ENCODE measurements around the gene ZNF92.
"Not testable (repeated sequence)": the region's sequence is repeated elsewhere in the genome, so short reads cannot be mapped to it uniquely, and the experiment has no call there.

The ZNF92 gene

DNA sequence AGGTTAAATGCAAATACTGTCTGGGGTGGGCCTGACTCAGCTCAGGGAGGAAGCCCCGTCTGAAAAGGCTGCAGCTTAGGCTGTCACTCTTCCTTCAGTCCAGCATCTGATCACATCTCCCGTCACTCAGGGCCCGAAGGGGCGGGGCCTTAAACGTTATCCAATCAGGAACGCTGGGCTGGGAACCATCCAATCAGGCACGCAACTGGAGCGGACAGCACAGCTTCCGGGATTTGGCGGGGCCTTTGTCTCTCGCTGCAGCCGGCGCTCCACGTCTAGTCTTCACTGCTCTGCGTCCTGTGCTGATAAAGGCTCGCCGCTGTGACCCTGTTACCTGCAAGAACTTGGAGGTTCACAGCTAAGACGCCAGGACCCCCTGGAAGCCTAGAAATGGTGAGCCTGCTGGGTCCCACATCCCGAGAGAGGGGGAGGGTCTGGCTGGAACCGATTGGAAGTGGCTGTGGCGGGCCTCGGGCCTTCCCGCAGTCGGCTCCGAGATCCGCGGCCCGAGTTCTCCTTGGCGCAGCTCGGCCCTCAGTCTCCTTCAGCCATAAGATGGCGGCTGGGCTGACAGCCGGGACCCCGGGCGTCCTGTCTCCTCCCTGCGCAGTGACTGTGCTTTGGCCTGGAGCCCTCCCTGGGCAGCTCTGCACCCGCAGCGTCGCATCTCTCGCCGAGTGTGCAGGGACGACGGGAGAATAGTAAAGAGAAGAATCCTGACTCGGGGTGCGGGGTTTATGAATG, at the start of gene ZNF92:
Gene ZNF92, plus strand, starts transcription at position 248 of the 744 bp plus-strand sequence. Its CDS starts 143 bp downstream, at position 391.
- peak; percentile 80 for DNase-seq

DNA sequence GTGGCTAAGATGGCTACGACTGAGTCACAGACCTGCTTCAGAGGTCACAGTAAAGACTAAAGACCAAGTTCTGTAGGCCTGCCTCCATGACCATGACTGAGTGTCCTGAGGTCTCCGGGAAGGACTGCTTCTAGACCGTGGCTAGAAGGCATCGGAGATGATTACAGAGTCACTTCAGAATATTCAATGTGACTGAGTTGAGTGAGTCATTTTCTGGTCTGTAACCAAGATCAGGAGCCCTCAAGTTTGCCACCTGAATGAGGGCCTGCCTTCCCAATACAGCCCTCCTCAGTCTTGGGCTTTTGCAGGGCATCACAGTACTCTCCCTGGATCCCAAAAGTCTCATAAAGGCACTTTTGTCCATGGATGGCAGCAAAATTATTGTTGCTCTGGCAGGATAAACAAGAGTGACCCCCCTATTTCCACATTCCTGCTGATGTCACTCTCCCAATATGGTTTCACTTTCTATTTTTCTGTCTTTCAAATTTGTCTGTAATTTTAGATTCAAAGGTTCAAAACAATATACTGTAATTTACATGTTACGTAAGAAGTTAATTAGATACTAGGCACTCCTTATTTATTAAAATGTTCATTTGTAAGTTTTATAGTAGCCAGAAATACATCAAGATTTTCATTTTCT, 47.7 kb upstream of the ZNF92 start:
- no peak for DNase-seq

DNA sequence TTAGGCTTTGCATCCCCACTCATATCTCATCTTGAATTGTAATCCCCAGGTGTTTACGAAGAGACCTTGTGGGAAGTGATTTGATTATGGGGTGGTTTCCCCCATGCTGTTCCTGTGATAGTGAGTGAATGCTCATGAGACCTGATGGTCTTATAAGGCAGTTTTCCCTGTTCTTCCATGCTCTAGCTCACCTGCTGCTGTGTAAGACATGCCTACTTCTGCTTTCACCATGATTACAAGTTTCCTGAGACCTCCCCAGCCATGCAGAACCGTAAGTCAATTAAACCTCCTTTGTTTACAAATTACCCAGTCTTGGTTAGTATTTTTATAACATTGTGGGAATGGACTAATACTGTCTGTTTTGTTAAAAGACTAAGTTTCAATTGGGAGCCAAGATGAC, 35.3 kb upstream of the ZNF92 start:
- DNase-seq, result no peak

DNA sequence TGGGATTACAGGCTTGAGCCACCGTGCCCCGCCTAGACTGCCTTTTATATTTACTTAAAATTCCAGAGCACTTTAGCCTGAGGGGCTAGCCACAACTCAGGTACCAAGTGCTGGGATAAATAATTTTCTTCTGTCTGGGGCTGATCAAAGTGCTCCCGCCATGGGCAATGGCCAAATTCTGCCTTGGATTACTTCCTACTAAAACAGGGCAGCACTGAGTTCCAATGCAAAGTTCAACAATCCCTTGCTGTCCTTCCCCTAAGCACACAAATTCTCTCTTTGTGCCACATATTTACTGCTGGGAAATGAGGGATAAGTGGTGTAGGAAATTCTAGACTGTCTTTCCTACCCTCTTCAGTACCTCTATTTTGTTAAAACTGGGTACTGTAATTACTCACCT, 34.4 kb upstream of the ZNF92 start:
- DNase-seq, result no peak

DNA sequence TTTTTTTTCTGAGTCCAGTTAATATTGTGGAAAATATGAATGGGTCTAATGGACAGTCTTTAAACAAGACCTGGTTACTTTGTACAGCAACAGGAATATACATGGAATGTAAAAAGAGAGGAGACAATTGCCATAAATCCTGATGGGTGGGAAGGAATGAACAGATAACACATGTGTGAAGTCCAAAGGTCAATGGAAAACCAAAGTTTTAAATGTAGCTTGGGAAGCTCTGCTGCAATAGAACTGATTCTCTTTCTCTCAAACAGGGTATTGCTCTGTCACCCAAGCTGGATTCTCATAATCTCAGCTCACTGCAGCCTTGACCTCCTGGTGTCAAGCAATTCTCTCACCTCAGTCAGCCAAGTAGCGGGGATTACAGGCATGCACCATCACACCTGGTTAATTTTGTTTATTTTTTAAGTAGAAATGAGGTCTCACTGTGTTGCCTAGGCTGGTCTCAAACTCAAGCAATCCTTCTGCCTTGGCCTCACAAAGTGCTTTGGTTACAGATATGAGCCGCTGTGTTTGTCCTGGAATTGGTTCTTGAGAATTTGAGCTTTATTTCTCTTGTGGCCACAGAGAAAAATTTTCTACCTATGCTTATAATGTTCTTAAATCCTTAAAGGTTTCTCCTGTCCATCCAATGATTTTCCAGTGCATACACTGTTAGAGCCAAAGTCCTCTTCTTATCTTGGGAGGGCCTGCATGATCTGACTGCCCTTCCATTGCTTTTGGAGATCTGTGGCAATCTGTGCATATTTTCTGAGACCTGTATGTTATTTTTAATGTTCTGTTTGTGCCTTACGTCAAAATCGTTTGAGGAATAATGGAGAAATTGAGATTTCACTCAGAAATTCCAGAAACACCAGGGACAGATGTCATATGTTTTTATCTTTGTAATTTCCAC, 30.7 kb upstream of the ZNF92 start:
- DNase-seq, result no peak

DNA sequence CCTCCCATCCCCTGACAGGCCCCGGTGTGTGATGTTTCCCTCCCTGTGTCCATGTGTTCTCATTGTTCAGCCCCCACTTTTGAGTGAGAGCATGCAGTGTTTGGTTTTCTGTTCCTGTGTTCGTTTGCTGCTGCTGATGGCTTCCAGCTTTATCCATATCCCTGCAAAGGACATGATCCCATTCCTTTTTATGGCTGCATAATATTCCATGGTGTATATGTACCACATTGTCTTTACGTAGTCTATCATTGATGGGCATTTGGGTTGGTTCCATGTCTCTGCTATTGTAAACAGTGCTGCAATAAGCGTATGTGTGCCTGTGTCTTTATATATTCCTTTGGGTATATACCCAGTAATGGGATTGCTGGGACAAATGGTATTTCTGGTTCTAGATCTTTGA, 29.1 kb upstream of the ZNF92 start:
- DNase-seq, result not testable (repeated sequence)

DNA sequence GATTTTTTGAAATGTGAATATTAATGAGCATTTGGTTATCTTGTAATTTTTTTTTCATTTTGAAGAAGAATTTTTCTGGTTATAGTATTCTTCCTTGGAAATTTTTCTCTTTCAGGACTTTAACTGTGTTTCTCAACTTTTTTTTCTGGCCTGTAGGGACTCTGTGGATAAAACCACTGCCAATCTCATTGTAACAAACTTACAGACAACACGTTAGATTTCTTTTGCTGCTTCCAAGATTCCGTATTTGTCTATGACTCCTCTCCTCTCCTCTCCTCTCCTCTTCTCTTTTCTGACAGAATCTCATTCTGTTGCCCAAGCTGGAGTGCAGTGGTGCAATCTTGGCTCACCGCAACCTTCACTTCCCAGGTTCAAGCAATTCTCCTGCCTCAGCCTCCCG, 19.4 kb upstream of the ZNF92 start:
- no peak for DNase-seq

DNA sequence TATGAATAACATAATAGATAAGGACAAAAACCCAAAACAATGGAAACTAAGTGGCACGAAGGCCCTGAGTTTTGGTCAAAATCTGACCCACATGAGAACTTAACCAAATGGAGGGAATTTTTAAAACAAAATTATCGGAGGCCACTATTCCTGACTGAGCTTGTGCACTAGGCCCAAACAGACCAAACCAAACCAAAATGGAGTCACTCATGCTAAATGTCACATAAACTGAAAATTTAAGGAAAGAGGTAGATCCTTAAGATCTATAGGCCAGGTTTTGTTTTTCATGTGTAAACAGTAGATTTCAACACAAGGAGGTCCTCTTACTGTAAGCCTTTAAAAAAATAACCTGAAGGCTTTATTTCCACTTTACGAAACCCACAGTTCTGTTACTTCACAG, 3.8 kb upstream of the ZNF92 start:
- DNase-seq, result no peak

DNA sequence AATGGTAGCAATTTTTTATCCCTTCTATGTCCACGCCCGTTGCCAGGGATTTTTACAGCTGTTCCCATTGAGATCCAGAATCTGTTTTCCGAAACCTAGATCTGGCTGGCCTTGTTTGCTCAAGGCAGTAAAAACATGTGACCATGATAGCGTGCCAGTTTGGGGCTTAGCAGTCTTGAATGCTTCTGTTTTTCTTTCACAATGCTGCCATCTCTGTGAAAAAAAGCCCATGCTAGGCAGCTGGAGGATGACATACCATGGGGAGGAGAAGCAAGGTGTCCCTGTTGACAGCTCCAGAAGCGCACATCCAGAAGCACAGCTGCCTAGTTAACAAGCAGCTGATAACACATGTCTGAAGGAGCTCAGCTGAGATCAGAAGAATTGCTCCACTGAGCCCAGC, 2.2 kb upstream of the ZNF92 start:
- no peak for DNase-seq

DNA sequence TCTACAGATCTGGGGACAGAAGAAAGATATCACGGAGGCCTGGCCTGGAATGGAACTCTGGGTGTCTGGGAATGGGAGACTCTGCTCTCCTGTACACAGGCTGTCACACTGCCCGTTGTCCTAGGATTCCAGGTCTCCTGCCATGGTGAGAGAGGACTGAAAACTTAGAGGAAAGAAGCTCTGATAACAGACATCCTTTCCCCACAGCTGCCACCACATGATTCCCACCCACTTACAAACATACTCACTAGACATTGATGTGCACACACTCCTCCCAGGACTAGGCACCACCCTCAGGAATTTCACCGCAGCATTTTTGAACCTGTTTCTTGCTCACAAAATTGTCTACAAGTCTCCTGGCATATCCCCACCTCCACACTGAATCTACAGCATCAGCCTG, 5.7 kb downstream of the ZNF92 start:
- DNase-seq, result no peak

DNA sequence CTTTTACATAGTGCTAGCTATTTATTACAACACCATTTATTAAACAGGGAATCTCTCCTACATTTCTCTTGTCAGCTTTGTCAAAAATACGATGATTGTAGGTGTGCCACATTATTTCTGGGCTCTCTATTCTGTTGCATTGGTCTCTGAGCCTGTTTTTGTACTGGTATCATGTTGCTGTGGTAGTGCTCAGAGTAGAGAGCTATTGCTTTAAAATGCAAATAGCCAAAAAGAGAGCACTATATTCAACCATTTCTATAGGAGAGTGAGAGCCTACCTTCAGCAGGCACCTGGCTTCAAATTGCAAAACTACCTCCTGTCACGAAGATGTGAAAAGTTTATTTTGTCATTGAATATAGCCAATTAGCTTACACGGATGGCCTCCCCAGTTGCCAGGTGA, 8.1 kb downstream of the ZNF92 start:
- no peak for DNase-seq

DNA sequence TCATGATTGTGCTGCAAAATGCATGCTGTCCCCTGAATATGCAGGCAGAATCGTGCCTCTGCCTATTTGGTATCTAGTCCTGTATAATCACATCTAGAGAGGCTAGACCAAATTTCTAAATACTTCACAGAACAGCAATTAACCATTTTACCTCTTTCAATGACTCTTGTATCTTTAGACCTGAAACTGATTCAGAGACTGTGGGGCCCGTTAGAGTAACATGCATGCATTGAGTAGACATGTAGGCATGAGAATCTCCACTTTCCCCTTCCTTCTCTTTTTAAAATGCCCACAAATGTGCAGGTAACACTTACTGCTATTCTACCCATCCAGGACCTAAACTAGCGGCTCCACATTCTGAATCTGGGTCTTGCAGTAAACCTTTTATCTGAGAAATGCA, 8.8 kb downstream of the ZNF92 start:
- DNase-seq, result no peak

DNA sequence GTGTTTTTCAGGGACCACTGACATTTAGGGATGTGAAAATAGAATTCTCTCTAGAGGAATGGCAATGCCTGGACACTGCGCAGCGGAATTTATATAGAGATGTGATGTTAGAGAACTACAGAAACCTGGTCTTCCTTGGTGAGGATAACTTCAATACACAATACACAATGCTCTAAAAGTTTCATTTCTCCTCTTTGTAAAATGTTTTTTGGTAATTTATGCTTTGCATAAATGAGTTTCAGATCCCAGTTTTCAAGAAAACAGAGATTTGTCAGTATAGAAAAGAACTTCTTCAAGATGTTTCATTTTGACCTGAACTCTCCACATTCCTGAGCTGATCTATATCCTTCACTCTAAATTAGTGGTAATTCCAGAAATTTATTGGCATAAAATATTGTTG, 14.2 kb downstream of the ZNF92 start:
- DNase-seq, result no peak

DNA sequence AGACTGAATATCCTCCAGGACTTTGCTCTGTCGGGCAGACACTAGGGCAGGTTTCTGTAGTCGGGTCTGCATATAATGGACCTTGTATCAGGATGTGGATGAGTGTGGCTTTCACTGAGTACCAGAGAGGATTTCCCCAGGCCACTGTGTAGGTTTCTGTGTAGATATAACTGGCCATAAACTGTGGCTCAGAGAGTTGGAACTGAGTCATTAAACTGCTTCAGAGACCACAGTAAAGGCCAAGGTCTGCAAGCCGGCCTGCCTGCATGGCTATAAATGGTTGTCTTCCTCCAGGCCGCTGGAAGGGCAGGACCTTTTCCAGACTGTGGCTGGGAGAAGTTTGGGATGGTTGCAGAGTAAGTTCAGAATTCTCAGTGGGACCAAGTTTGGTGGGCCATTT, 16.9 kb downstream of the ZNF92 start:
- no peak for DNase-seq

DNA sequence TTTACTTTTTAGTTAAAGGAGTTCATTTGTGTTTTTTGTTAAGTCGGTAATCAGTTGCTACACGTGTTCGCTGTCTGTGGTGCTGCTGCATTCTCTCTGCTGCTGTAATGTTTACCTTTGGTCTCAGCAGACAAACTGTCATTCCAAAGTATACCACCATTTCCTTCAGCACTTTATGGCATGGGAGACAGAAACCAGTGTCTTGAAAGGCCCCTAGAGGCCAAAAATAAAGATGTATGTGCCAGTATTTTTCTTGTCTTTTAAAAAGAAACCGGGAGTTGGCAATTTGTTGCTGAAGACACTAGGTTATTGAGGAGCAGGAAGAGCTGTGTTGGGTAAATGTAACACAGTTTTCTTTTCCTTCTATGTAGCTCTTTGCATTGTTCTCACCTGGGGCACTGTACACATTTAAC, 24.1 kb downstream of the ZNF92 start:
- DNase-seq, result no peak

DNA sequence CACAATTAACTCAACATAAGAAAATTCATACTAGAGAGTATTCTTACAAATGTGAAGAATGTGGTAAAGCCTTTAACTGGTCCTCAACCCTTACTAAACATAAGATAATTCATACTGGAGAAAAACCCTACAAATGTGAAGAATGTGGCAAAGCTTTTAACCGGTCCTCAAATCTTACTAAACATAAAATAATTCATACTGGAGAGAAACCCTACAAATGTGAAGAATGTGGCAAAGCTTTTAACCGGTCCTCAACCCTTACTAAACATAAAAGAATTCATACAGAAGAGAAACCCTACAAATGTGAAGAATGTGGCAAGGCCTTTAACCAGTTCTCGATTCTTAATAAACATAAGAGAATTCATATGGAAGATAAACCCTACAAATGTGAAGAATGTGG, 25.0 kb downstream of the ZNF92 start:
- DNase-seq, result not testable (repeated sequence)

DNA sequence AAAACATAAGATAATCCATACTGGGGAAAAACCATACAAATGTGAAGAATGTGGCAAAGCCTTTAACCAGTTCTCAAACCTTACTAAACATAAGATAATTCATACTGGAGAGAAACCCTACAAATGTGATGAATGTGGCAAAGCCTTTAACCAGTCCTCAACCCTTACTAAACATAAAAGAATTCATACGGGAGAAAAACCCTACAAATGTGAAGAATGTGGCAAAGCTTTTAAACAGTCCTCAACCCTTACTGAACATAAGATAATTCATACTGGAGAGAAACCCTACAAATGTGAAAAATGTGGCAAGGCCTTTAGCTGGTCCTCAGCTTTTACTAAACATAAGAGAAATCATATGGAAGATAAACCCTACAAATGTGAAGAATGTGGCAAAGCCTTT, 25.4 kb downstream of the ZNF92 start:
- DNase-seq, result not testable (repeated sequence)

DNA sequence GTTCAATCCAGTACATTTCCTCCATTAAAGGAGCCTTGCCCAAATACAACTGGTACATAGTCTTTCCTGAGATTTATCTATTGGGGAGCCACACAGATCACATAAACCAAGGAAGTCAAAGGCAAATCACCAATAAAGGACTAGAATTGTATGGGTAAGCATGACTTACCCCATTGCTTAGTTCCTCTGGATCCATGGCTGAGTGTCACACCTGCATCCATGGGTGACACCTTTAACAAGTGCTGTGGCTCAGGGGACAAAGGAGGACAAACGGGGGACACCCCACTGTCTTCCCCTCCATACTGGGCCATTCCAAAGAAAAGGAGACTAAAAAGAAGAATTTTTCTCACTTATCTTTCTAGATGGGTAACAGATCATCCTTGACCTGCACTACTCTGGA, 30.4 kb downstream of the ZNF92 start:
- no peak for DNase-seq

DNA sequence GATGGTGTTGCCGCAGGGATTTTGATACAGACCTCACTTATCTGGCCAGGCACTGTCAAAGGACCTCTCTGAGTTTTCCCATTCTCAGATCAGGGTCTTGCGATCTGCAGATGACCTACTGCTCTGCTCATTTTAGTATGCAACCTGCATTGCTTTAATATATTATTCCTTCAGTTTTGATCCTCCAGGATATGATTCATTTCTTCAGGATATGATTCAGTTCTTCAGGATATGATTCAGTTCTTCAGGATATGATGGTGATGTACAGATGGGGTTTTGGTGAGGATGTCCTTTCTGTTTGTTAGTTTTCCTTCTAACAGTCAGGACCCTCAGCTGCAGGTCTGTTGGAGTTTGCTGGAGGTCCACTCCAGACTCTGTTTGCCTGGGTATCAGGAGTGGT, 33.1 kb downstream of the ZNF92 start:
- DNase-seq, result not testable (repeated sequence)

DNA sequence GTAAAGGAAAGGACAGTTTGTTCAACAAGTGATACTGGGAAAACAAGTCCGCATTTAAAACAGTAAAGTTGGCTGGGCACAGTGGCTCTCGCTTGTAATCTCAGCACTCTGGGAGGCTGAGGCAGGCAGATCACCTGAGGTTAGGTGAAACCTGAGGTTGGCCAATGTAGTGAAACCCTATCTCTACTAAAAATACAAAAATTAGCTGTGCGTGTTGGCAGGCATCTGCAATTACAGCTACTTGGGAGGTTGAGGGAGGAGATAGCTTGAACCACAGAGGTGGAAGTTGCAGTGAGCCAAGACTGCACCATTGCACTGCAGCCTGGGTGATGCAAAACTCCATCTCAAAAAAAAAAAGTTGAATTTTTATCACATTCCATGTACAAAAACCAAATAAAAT, 35.7 kb downstream of the ZNF92 start:
- no peak for DNase-seq

DNA sequence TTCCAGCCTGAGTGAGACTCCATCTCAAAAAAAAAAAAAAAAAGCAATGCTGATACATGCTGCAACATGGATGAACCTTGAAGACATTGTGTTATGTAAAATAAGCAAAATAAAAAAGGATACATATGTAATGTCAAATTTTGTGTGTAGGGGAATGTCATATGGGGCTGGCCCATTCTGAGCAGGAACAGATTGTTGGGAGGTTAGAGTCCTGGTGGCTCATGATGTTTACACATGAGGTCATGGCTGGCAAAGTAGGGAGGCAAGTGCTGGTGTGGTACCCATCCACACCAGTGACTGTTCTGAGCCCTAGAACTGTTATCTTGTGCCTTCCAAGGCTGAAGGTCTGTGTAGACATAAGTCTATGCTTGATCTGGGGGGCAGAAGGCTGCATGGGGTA, 37.6 kb downstream of the ZNF92 start:
- DNase-seq, result no peak

DNA sequence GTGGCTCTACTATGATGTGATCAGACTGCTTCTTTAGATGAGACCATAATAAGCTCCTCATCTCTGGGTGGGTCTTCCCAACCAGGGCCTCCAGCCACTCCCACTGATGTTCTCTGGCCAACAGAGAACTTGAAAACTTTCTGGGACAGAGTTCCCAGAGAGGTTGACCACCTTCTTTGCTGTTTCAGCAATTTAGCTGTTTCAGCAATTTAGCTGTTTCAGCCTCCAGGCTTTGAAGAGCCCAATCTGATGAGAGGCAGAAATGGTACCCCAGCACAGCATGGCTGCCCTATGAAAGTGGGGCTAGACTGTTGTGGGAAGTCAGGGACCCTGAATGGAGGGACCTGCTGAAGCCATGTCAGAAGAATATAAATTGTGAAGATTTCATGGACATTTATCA, 49.0 kb downstream of the ZNF92 start:
- no peak for DNase-seq

DNA sequence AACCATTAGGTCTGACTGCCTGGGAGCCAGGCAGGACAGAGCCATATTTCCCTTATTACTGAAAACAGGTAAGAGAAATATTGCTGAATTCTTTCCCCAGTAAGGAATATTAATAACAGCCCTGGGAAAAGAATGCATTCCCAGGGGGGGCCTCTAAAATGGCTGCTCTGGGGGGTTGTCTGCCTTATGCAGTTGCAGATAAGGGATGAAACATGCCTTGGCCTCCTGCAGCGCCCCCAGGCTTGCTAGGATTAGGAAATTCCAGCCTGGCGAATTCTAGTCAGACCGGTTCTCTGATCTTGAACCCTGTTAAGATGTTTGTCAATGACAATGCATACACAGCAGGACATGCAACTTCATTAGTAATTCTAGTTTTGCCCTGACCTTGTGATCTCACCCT, 49.6 kb downstream of the ZNF92 start:
- DNase-seq, result not testable (repeated sequence)

Measured in NCI-H446 treated with DMSO at 0.1 percent for 48 hours (cell line).